Neural cell (in vitro differentiated cells): ENCODE results near the gene CEBPA. TPM values are rescaled to one million over a fixed set of nuclear protein-coding genes. Genes with fewer than 3 reads are reported as not detected.

Source experiments
- H2AFZ ChIP-seq: fragments of 200-600, 300-800 bp; sonication (generic), shearing (Covaris generic); 2 replicates; pipeline ENCODE4 v1.6.0; 2014; ENCODE audit warnings: low read depth, mild to moderate bottlenecking, antibody characterized with exemption, low read length, moderate library complexity
- H3F3A ChIP-seq: fragments of 200-600 bp; shearing (Covaris generic); 2 replicates; pipeline ENCODE4 v1.6.1; 2016; ENCODE audit warnings: mild to moderate bottlenecking, moderate library complexity, mixed read lengths, antibody characterized with exemption, low read length; ENCODE audit not compliant: insufficient read depth, poor library complexity, severe bottlenecking
- H3K27ac ChIP-seq: fragments of 200-600, 300-800 bp; sonication (generic), shearing (Covaris generic); 2 replicates; pipeline ENCODE4 v1.5.1; 2014; ENCODE audit warnings: mild to moderate bottlenecking, low read length, moderate library complexity
- H3K27me3 ChIP-seq: fragments of 300-800, 200-600 bp; sonication (generic), shearing (Covaris generic); 2 replicates; pipeline ENCODE4 v1.6.0; 2014; ENCODE audit warnings: mild to moderate bottlenecking, low read depth, low read length, moderate library complexity; ENCODE audit not compliant: insufficient read depth
- H3K36me3 ChIP-seq: fragments of 300-800, 200-600 bp; sonication (generic), shearing (Covaris generic); 2 replicates; pipeline ENCODE4 v1.5.1; 2014; ENCODE audit warnings: mild to moderate bottlenecking, antibody characterized with exemption, low read length, moderate library complexity; ENCODE audit not compliant: insufficient read depth
- H3K4me2 ChIP-seq: fragments of 300-800, 200-600 bp; sonication (generic), shearing (Covaris generic); 2 replicates; pipeline ENCODE4 v1.6.0; 2014; ENCODE audit warnings: mild to moderate bottlenecking, low read length
- H3K4me3 ChIP-seq: fragments of 300-800, 200-600 bp; sonication (generic), shearing (Covaris generic); 2 replicates; pipeline ENCODE4 v1.5.1; 2014; ENCODE audit warnings: mild to moderate bottlenecking, low read length, moderate library complexity
- H3K79me2 ChIP-seq: fragments of 200-600 bp; shearing (Covaris generic); replicated peaks from 2 replicates; pipeline ENCODE4 v1.6.0; 2014; ENCODE audit warnings: mild to moderate bottlenecking, low read length, moderate library complexity; ENCODE audit not compliant: insufficient read depth
- H3K9ac ChIP-seq: fragments of 300-800, 200-600 bp; sonication (generic), shearing (Covaris generic); 2 replicates; pipeline ENCODE4 v1.6.1; 2016; ENCODE audit warnings: mild to moderate bottlenecking, low read length, mixed read lengths
- H3K9me2 ChIP-seq: fragments of 200-600 bp; shearing (Covaris generic); 2 replicates; pipeline ENCODE4 v1.6.1; 2016; ENCODE audit warnings: mild to moderate bottlenecking, low read length, mixed read lengths; ENCODE audit not compliant: insufficient read depth
- H3K9me3 ChIP-seq: fragments of 200-600, 300-800 bp; sonication (generic), shearing (Covaris generic); 2 replicates; pipeline ENCODE4 v1.6.1; 2016; ENCODE audit warnings: mild to moderate bottlenecking, mixed run types, low read length, moderate library complexity, mixed read lengths
- H4K20me1 ChIP-seq: fragments of 200-600 bp; shearing (Covaris generic); 2 replicates; pipeline ENCODE4 v1.6.1; 2016; ENCODE audit warnings: mild to moderate bottlenecking, mixed run types; ENCODE audit not compliant: insufficient read depth
- EP300 ChIP-seq: fragments of 450-650 bp; conservative IDR thresholded peaks from 2 replicates; pipeline ENCODE4 v1.6.1; 2014; ENCODE audit warnings: antibody characterized with exemption, mild to moderate bottlenecking, moderate library complexity; ENCODE audit not compliant: poor library complexity, severe bottlenecking
- EZH2 ChIP-seq: fragments of 200-600, 300-800 bp; shearing (Covaris generic), sonication (generic); IDR thresholded peaks from 2 replicates; pipeline ENCODE4 v1.6.1; 2014; ENCODE audit warnings: antibody characterized with exemption, low read length, borderline replicate concordance, mild to moderate bottlenecking; ENCODE audit not compliant: insufficient read depth, poor library complexity, severe bottlenecking
- MXI1 ChIP-seq: fragments of 450-650 bp; conservative IDR thresholded peaks from 2 replicates; pipeline ENCODE4 v1.6.1; 2014; ENCODE audit warnings: antibody characterized with exemption, mild to moderate bottlenecking; ENCODE audit not compliant: poor library complexity, severe bottlenecking
- POLR2AphosphoS5 ChIP-seq: IDR thresholded peaks from 2 replicates; pipeline ENCODE4 v1.6.1; 2012
- RAD21 ChIP-seq: fragments of 450-650 bp; conservative IDR thresholded peaks from 2 replicates; pipeline ENCODE4 v1.6.1; 2014; ENCODE audit warnings: antibody characterized with exemption, mild to moderate bottlenecking, moderate library complexity
- SMC3 ChIP-seq: fragments of 450-650 bp; conservative IDR thresholded peaks from 2 replicates; pipeline ENCODE4 v1.6.1; 2014; ENCODE audit warnings: antibody characterized with exemption, mild to moderate bottlenecking, moderate library complexity; ENCODE audit not compliant: poor library complexity
- TAF1 ChIP-seq: IDR thresholded peaks from 2 replicates; pipeline ENCODE4 v1.6.1; 2012; ENCODE audit warnings: low read depth
- polyA plus RNA-seq: library from polyadenylated mRNA; depleted of rRNA; stranded (reverse); fragments of >200 nt; gene quantifications from 2 replicates; pipeline ENCODE4 v1.2.3, GENCODE V29; 2014
- TF ChIP-seq, protein P1 (sequence below): IDR thresholded peaks from 2 replicates; pipeline ENCODE4 v1.6.1; 2012; ENCODE audit warnings: borderline replicate concordance
- TF ChIP-seq, protein P2 (sequence below): fragments of 450-650 bp; IDR thresholded peaks from 2 replicates; pipeline ENCODE4 v1.5.1; 2014; ENCODE audit warnings: antibody characterized with exemption, mild to moderate bottlenecking, moderate library complexity; ENCODE audit not compliant: poor library complexity, severe bottlenecking

CEBPA gene
- polyA plus RNA-seq, 1 donor from 2014 or later, result 2.6 TPM

GRCh38 chr19:33255781-33256180 is 46.6 kb downstream of the CEBPA start:
- Histone ChIP-seq H3K9ac (no peak overlapping the region), H3K9me3 (no peaks in the 10 kb centered on the region), H2AFZ (no peak overlapping the region), H3K27me3 (no peaks in the 10 kb centered on the region), H4K20me1 (no peaks in the 10 kb centered on the region), H3K4me3 (no peak overlapping the region), H3K4me2 (no peak overlapping the region), H3K9me2 (no peaks in the 10 kb centered on the region), H3F3A (no peaks in the 10 kb centered on the region), H3K36me3 (no peaks in the 10 kb centered on the region), H3K79me2 (no peaks in the 10 kb centered on the region), H3K27ac (no peak overlapping the region)
- TF ChIP-seq, protein P1, sequence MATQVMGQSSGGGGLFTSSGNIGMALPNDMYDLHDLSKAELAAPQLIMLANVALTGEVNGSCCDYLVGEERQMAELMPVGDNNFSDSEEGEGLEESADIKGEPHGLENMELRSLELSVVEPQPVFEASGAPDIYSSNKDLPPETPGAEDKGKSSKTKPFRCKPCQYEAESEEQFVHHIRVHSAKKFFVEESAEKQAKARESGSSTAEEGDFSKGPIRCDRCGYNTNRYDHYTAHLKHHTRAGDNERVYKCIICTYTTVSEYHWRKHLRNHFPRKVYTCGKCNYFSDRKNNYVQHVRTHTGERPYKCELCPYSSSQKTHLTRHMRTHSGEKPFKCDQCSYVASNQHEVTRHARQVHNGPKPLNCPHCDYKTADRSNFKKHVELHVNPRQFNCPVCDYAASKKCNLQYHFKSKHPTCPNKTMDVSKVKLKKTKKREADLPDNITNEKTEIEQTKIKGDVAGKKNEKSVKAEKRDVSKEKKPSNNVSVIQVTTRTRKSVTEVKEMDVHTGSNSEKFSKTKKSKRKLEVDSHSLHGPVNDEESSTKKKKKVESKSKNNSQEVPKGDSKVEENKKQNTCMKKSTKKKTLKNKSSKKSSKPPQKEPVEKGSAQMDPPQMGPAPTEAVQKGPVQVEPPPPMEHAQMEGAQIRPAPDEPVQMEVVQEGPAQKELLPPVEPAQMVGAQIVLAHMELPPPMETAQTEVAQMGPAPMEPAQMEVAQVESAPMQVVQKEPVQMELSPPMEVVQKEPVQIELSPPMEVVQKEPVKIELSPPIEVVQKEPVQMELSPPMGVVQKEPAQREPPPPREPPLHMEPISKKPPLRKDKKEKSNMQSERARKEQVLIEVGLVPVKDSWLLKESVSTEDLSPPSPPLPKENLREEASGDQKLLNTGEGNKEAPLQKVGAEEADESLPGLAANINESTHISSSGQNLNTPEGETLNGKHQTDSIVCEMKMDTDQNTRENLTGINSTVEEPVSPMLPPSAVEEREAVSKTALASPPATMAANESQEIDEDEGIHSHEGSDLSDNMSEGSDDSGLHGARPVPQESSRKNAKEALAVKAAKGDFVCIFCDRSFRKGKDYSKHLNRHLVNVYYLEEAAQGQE, result no peak
- TF ChIP-seq SMC3 (no peak), MXI1 (no peak), RAD21 (no peak), EP300 (no peak), TAF1 (no peak), POLR2AphosphoS5 (no peak), EZH2 (no peak)
- TF ChIP-seq, protein P2, sequence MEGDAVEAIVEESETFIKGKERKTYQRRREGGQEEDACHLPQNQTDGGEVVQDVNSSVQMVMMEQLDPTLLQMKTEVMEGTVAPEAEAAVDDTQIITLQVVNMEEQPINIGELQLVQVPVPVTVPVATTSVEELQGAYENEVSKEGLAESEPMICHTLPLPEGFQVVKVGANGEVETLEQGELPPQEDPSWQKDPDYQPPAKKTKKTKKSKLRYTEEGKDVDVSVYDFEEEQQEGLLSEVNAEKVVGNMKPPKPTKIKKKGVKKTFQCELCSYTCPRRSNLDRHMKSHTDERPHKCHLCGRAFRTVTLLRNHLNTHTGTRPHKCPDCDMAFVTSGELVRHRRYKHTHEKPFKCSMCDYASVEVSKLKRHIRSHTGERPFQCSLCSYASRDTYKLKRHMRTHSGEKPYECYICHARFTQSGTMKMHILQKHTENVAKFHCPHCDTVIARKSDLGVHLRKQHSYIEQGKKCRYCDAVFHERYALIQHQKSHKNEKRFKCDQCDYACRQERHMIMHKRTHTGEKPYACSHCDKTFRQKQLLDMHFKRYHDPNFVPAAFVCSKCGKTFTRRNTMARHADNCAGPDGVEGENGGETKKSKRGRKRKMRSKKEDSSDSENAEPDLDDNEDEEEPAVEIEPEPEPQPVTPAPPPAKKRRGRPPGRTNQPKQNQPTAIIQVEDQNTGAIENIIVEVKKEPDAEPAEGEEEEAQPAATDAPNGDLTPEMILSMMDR, result no peak

- Histone ChIP-seq H4K20me1 (no peaks in the 10 kb centered on the region), H3F3A (no peaks in the 10 kb centered on the region)
These were observed 48.0 kb downstream of the CEBPA start for GRCh38 chr19:33254245-33254824.

More at GRCh38 chr19:33254245-33254824, 48.0 kb downstream of the CEBPA start:
- H3K27me3 ChIP-seq, result no peaks in the 10 kb centered on the region
- no peak overlapping the region for H3K4me2 ChIP-seq
- H3K36me3 ChIP-seq, result no peaks in the 10 kb centered on the region
- H3K9me3 ChIP-seq, result no peaks in the 10 kb centered on the region
- no peak overlapping the region for H3K9ac ChIP-seq
- H2AFZ ChIP-seq, result no peak overlapping the region
- no peaks in the 10 kb centered on the region for H3K9me2 ChIP-seq
- no peaks in the 10 kb centered on the region for H3K79me2 ChIP-seq
- no peak overlapping the region for H3K27ac ChIP-seq
- no peak overlapping the region for H3K4me3 ChIP-seq
- TF ChIP-seq MXI1, result no peak
- no peak for TF ChIP-seq EP300
- TF ChIP-seq, protein P2, result no peak
- no peak for TF ChIP-seq RAD21
- no peak for TF ChIP-seq EZH2
- TF ChIP-seq, protein P1, result no peak
- no peak for TF ChIP-seq POLR2AphosphoS5
- no peak for TF ChIP-seq TAF1
- TF ChIP-seq SMC3, result no peak
